HEK293 (cell line): ENCODE measurements around the gene OR1D5.

Experiments
- CTCF ChIA-PET: fragments of 350-600 bp; formaldehyde crosslinking; extraction: SDS; loops from one replicate; lab custom pipeline; 2021; ENCODE audit warnings: antibody characterized with exemption; lab: Yijun Ruan, JAX
- POLR2A ChIA-PET: fragments of 300-600 bp; formaldehyde crosslinking; extraction: SDS; loops from one replicate; lab custom pipeline; 2020; ENCODE audit warnings: antibody characterized with exemption, inconsistent platforms; lab: Yijun Ruan, JAX
- H3K27ac ChIP-seq: fragments of 200-500 bp; sonication (Bioruptor generic); 2 replicates; pipeline ENCODE4 v1.5.1; 2014; ENCODE audit warnings: low read depth, low read length, control low read depth, inconsistent platforms; ENCODE audit errors: extremely low read depth
- H3K36me3 ChIP-seq, 2 experiments: fragments of 200-500 bp in 1 of 2; sonication (Bioruptor generic) in 1 of 2; 1 replicate in 1 of 2; 2 replicates in 1 of 2; pipeline ENCODE4 v1.5.1; 2014 to 2017; ENCODE audit warnings: inconsistent platforms in 2 of 2, low read length in 2 of 2; ENCODE audit not compliant: control insufficient read depth in 2 of 2, insufficient read depth in 1 of 2
- H3K4me1 ChIP-seq: fragments of 200-500 bp; sonication (Bioruptor generic); 2 replicates; pipeline ENCODE4 v1.5.1; 2014; ENCODE audit warnings: mild to moderate bottlenecking, low read length, inconsistent platforms; ENCODE audit not compliant: control insufficient read depth, insufficient read depth
- H3K4me3 ChIP-seq: 2 replicates; pipeline ENCODE4 v1.5.1; 2011; ENCODE audit warnings: low read depth, mild to moderate bottlenecking, control low read depth, low read length, moderate library complexity
- H3K9me3 ChIP-seq: fragments of 200-500 bp; sonication (Bioruptor generic); 2 replicates; pipeline ENCODE4 v1.5.1; 2014; ENCODE audit warnings: low read depth, low read length, inconsistent platforms; ENCODE audit not compliant: control insufficient read depth, insufficient read depth
- BCL11A ChIP-seq: fragments of 450-650 bp; formaldehyde crosslinking; IDR thresholded peaks from 2 replicates; pipeline ENCODE4 v1.5.1; 2016; ENCODE audit warnings: low read depth, missing biosample characterization, missing genetic modification characterization
- GLI2 ChIP-seq: fragments of 450-650 bp; formaldehyde crosslinking; IDR thresholded peaks from 2 replicates; pipeline ENCODE4; 2017; ENCODE audit warnings: missing biosample characterization, missing genetic modification characterization, low read depth, borderline replicate concordance
- GLIS1 ChIP-seq: fragments of 450-650 bp; formaldehyde crosslinking; IDR thresholded peaks from 2 replicates; pipeline ENCODE4 v1.5.1; 2016; ENCODE audit warnings: missing biosample characterization, missing genetic modification characterization
- ZFP3 ChIP-seq: fragments of 450-650 bp; formaldehyde crosslinking; IDR thresholded peaks from 2 replicates; pipeline ENCODE4 v1.5.1; 2016; ENCODE audit warnings: low read depth, missing biosample characterization, missing genetic modification characterization
- ZFP37 ChIP-seq: fragments of 450-650 bp; formaldehyde crosslinking; IDR thresholded peaks from 2 replicates; pipeline ENCODE4 v1.5.1; 2016; ENCODE audit warnings: missing biosample characterization, missing genetic modification characterization
- ZFP69B ChIP-seq: fragments of 450-650 bp; formaldehyde crosslinking; IDR thresholded peaks from 2 replicates; pipeline ENCODE4 v1.5.1; 2016; ENCODE audit warnings: missing biosample characterization, missing genetic modification characterization
- ZNF155 ChIP-seq: fragments of 450-650 bp; formaldehyde crosslinking; IDR thresholded peaks from 2 replicates; pipeline ENCODE4 v1.5.1; 2016; ENCODE audit warnings: missing biosample characterization, missing genetic modification characterization
- ZNF221 ChIP-seq: fragments of 450-650 bp; formaldehyde crosslinking; IDR thresholded peaks from 2 replicates; pipeline ENCODE4 v1.5.1; 2017; ENCODE audit warnings: missing biosample characterization, missing genetic modification characterization, borderline replicate concordance
- ZNF23 ChIP-seq: fragments of 450-650 bp; formaldehyde crosslinking; IDR thresholded peaks from 2 replicates; pipeline ENCODE4 v1.5.1; 2016; ENCODE audit warnings: missing biosample characterization, missing genetic modification characterization, borderline replicate concordance
- ZNF239 ChIP-seq: fragments of 450-650 bp; formaldehyde crosslinking; IDR thresholded peaks from 2 replicates; pipeline ENCODE4 v1.5.1; 2016; ENCODE audit warnings: missing biosample characterization, missing genetic modification characterization
- ZNF266 ChIP-seq: fragments of 450-650 bp; formaldehyde crosslinking; IDR thresholded peaks from 2 replicates; pipeline ENCODE4 v1.5.1; 2016; ENCODE audit warnings: missing biosample characterization, missing genetic modification characterization, low read depth
- ZNF302 ChIP-seq: fragments of 450-650 bp; formaldehyde crosslinking; IDR thresholded peaks from 2 replicates; pipeline ENCODE4 v1.5.1; 2016; ENCODE audit warnings: missing biosample characterization, missing genetic modification characterization, low read depth
- ZNF529 ChIP-seq: fragments of 450-650 bp; formaldehyde crosslinking; IDR thresholded peaks from 2 replicates; pipeline ENCODE4 v1.5.1; 2017; ENCODE audit warnings: missing genetic modification characterization, missing biosample characterization; ENCODE audit not compliant: insufficient replicate concordance
- ZNF558 ChIP-seq: fragments of 450-650 bp; formaldehyde crosslinking; IDR thresholded peaks from 2 replicates; pipeline ENCODE4 v1.5.1; 2016; ENCODE audit warnings: missing biosample characterization, missing genetic modification characterization
- ZNF560 ChIP-seq: fragments of 450-650 bp; formaldehyde crosslinking; IDR thresholded peaks from 2 replicates; pipeline ENCODE4 v1.5.1; 2017; ENCODE audit warnings: missing biosample characterization, missing genetic modification characterization, borderline replicate concordance
- ZNF624 ChIP-seq: fragments of 450-650 bp; formaldehyde crosslinking; IDR thresholded peaks from 2 replicates; pipeline ENCODE4 v1.5.1; 2017; ENCODE audit warnings: missing biosample characterization, missing genetic modification characterization
- ZNF76 ChIP-seq: fragments of 450-650 bp; formaldehyde crosslinking; IDR thresholded peaks from 2 replicates; pipeline ENCODE4; 2016; ENCODE audit warnings: low read depth, missing biosample characterization, missing genetic modification characterization, borderline replicate concordance
- ZNF776 ChIP-seq: fragments of 450-650 bp; formaldehyde crosslinking; IDR thresholded peaks from 2 replicates; pipeline ENCODE4 v1.5.0; 2017; ENCODE audit warnings: missing biosample characterization, missing genetic modification characterization, borderline replicate concordance
- ZSCAN16 ChIP-seq: fragments of 450-650 bp; formaldehyde crosslinking; IDR thresholded peaks from 2 replicates; pipeline ENCODE4 v1.5.1; 2016; ENCODE audit warnings: missing biosample characterization, missing genetic modification characterization
- TF ChIP-seq, protein P1 (sequence below): fragments of 450-650 bp; formaldehyde crosslinking; IDR thresholded peaks from 2 replicates; pipeline ENCODE4 v1.5.1; 2016; ENCODE audit warnings: missing biosample characterization, missing genetic modification characterization, borderline replicate concordance
- TF ChIP-seq, protein P2 (sequence below): fragments of 450-650 bp; formaldehyde crosslinking; IDR thresholded peaks from 2 replicates; pipeline ENCODE4 v1.5.1; 2017; ENCODE audit warnings: missing biosample characterization, missing genetic modification characterization
- TF ChIP-seq, protein P3 (sequence below): fragments of 450-650 bp; formaldehyde crosslinking; IDR thresholded peaks from 2 replicates; pipeline ENCODE4 v1.5.1; 2016; ENCODE audit warnings: missing biosample characterization, missing genetic modification characterization
- TF ChIP-seq, protein P4 (sequence below): fragments of 450-650 bp; formaldehyde crosslinking; IDR thresholded peaks from 2 replicates; pipeline ENCODE4 v1.5.1; 2017; ENCODE audit warnings: missing biosample characterization, missing genetic modification characterization
- TF ChIP-seq, protein P5 (sequence below): fragments of 450-650 bp; formaldehyde crosslinking; IDR thresholded peaks from 2 replicates; pipeline ENCODE4 v1.5.1; 2016; ENCODE audit warnings: missing biosample characterization, missing genetic modification characterization
- TF ChIP-seq, protein P6 (sequence below): fragments of 450-650 bp; formaldehyde crosslinking; IDR thresholded peaks from 2 replicates; pipeline ENCODE4 v1.5.0; 2017; ENCODE audit warnings: missing biosample characterization, missing genetic modification characterization, borderline replicate concordance

Gene OR1D5

DNA sequence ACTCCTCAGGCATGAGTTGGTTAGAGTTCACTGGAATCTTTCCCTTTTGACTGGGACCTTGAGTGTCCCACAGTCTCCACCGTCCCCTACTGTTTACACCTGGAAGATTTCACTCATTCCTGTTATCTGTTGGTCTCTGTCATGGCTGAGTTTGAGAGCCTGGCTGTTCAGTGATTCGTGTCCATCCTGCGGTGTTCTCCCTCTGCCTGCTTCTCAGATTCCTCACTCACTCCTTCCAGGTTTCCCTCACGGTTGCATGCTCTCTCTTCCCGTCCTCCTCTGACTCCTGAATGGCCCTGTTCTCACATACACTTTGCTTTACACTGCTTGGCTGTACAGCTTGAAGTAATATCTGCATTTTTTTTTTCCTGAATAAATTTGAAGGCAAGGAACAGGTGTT is 24.5 kb downstream of the OR1D5 start:
- CTCF ChIA-PET, result interaction anchor here (0.6 to 1.5 kb wide), 3 partner anchors 10 to 181 kb away, joined by 4 to 8 read pairs (median 6); no protein-coding TSS in a partner anchor
- POLR2A ChIA-PET, result interaction anchor here (0.7 kb wide), 1 partner anchor 203 kb away, joined by 3 read pairs; no protein-coding TSS in a partner anchor
- no peak overlapping the region for H3K4me3 ChIP-seq
- TF ChIP-seq ZNF221 (tag by site-specific recombination) (no peak), ZNF529 (tag by site-specific recombination) (no peak), GLI2 (no peak), ZNF239 (tag by site-specific recombination) (no peak), ZNF76 (no peak), ZNF560 (tag by site-specific recombination) (no peak), ZNF23 (tag by site-specific recombination) (no peak), ZNF776 (tag by site-specific recombination) (no peak), ZNF266 (no peak), ZNF558 (tag by site-specific recombination) (no peak), BCL11A (tag by site-specific recombination) (no peak)
- TF ChIP-seq, protein P1, sequence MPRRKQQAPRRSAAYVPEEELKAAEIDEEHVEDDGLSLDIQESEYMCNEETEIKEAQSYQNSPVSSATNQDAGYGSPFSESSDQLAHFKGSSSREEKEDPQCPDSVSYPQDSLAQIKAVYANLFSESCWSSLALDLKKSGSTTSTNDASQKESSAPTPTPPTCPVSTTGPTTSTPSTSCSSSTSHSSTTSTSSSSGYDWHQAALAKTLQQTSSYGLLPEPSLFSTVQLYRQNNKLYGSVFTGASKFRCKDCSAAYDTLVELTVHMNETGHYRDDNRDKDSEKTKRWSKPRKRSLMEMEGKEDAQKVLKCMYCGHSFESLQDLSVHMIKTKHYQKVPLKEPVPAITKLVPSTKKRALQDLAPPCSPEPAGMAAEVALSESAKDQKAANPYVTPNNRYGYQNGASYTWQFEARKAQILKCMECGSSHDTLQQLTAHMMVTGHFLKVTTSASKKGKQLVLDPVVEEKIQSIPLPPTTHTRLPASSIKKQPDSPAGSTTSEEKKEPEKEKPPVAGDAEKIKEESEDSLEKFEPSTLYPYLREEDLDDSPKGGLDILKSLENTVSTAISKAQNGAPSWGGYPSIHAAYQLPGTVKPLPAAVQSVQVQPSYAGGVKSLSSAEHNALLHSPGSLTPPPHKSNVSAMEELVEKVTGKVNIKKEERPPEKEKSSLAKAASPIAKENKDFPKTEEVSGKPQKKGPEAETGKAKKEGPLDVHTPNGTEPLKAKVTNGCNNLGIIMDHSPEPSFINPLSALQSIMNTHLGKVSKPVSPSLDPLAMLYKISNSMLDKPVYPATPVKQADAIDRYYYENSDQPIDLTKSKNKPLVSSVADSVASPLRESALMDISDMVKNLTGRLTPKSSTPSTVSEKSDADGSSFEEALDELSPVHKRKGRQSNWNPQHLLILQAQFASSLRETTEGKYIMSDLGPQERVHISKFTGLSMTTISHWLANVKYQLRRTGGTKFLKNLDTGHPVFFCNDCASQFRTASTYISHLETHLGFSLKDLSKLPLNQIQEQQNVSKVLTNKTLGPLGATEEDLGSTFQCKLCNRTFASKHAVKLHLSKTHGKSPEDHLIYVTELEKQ (tag by site-specific recombination), result no peak
- TF ChIP-seq, protein P2, sequence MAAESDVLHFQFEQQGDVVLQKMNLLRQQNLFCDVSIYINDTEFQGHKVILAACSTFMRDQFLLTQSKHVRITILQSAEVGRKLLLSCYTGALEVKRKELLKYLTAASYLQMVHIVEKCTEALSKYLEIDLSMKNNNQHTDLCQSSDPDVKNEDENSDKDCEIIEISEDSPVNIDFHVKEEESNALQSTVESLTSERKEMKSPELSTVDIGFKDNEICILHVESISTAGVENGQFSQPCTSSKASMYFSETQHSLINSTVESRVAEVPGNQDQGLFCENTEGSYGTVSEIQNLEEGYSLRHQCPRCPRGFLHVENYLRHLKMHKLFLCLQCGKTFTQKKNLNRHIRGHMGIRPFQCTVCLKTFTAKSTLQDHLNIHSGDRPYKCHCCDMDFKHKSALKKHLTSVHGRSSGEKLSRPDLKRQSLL (tag by site-specific recombination), result no peak
- TF ChIP-seq, protein P3, sequence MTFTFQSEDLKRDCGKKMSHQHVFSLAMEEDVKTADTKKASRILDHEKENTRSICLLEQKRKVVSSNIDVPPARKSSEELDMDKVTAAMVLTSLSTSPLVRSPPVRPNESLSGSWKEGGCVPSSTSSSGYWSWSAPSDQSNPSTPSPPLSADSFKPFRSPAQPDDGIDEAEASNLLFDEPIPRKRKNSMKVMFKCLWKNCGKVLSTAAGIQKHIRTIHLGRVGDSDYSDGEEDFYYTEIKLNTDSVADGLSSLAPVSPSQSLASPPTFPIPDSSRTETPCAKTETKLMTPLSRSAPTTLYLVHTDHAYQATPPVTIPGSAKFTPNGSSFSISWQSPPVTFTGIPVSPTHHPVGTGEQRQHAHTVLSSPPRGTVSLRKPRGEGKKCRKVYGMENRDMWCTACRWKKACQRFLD (tag by site-specific recombination), result no peak
- TF ChIP-seq, protein P4, sequence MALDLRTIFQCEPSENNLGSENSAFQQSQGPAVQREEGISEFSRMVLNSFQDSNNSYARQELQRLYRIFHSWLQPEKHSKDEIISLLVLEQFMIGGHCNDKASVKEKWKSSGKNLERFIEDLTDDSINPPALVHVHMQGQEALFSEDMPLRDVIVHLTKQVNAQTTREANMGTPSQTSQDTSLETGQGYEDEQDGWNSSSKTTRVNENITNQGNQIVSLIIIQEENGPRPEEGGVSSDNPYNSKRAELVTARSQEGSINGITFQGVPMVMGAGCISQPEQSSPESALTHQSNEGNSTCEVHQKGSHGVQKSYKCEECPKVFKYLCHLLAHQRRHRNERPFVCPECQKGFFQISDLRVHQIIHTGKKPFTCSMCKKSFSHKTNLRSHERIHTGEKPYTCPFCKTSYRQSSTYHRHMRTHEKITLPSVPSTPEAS (tag by site-specific recombination), result no peak
- no peak overlapping the region for H3K27ac ChIP-seq
- H3K9me3 ChIP-seq, result peaks cover 4% of the 10 kb centered on the region; the same call in 1 of the 2 replicates
- no peaks in the 10 kb centered on the region for H3K4me1 ChIP-seq
- no peaks in the 10 kb centered on the region for H3K36me3 ChIP-seq

DNA sequence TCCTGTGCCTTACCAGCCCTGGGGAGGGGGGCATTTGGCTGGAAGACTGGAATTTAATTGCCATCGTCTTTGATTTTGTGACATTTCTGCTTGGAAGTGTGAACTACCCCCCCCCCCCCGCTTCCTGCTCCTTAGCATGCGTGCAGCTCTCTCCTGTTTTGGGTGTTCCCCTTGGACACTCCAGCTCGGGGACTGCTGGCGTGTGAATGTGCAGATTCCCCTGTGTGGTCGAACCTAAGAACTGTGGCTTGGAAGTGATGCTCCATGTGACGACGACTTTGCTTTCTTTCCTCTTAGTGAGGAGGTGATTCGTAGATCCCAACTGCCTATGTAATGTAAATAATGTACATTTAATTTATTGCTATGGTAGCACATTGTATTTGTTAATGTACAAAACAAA is 26.1 kb downstream of the OR1D5 start:
- Histone ChIP-seq H3K4me1 (no peaks in the 10 kb centered on the region), H3K9me3 (no peaks in the 10 kb centered on the region), H3K4me3 (no peak overlapping the region), H3K27ac (no peak overlapping the region), H3K36me3 (no peaks in the 10 kb centered on the region)
- POLR2A ChIA-PET, result no interaction called here
- CTCF ChIA-PET, result no interaction called here
- no peak for TF ChIP-seq ZNF221 (tag by site-specific recombination)
- no peak for TF ChIP-seq ZNF624 (tag by site-specific recombination)
- TF ChIP-seq GLIS1 (tag by site-specific recombination), result no peak
- TF ChIP-seq ZFP3 (tag by site-specific recombination), result no peak
- TF ChIP-seq, protein P5, sequence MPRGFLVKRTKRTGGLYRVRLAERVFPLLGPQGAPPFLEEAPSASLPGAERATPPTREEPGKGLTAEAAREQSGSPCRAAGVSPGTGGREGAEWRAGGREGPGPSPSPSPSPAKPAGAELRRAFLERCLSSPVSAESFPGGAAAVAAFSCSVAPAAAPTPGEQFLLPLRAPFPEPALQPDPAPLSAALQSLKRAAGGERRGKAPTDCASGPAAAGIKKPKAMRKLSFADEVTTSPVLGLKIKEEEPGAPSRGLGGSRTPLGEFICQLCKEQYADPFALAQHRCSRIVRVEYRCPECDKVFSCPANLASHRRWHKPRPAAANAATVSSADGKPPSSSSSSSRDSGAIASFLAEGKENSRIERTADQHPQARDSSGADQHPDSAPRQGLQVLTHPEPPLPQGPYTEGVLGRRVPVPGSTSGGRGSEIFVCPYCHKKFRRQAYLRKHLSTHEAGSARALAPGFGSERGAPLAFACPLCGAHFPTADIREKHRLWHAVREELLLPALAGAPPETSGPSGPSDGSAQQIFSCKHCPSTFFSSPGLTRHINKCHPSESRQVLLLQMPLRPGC, result no peak
- TF ChIP-seq, protein P6, sequence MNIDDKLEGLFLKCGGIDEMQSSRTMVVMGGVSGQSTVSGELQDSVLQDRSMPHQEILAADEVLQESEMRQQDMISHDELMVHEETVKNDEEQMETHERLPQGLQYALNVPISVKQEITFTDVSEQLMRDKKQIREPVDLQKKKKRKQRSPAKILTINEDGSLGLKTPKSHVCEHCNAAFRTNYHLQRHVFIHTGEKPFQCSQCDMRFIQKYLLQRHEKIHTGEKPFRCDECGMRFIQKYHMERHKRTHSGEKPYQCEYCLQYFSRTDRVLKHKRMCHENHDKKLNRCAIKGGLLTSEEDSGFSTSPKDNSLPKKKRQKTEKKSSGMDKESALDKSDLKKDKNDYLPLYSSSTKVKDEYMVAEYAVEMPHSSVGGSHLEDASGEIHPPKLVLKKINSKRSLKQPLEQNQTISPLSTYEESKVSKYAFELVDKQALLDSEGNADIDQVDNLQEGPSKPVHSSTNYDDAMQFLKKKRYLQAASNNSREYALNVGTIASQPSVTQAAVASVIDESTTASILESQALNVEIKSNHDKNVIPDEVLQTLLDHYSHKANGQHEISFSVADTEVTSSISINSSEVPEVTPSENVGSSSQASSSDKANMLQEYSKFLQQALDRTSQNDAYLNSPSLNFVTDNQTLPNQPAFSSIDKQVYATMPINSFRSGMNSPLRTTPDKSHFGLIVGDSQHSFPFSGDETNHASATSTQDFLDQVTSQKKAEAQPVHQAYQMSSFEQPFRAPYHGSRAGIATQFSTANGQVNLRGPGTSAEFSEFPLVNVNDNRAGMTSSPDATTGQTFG (tag by site-specific recombination), result no peak
- TF ChIP-seq ZNF302 (tag by site-specific recombination), result no peak
- TF ChIP-seq ZSCAN16 (tag by site-specific recombination), result no peak
- no peak for TF ChIP-seq ZFP37 (tag by site-specific recombination)
- TF ChIP-seq ZNF155, result no peak
- no peak for TF ChIP-seq ZFP69B
